Left lung (tissue), 14 donors: ENCODE results near the gene CNPPD1. TPM values are rescaled to one million over a fixed set of nuclear protein-coding genes. Genes with fewer than 3 reads are reported as not detected.

Experiments
- ATAC-seq: fragments of 200-7000 bp; cut with Tn5 transposase; one replicate; pipeline ENCODE4 v1.9.1; 2020; ENCODE audit warnings: moderate library complexity
- DNase-seq, 4 donors: peaks; one replicate each; pipeline ENCODE4 v3.0.0-alpha.2; 2013 to 2020
- H3K27ac ChIP-seq, 2 donors: fragments of 200-600 bp; sonication (generic) in 1 of 2; one replicate each; pipeline versions ENCODE4 v1.5.0 to v1.8.0; 2020 to 2021
- H3K27me3 ChIP-seq, 2 donors: fragments of 200-600 bp; sonication (generic) in 1 of 2; one replicate each; pipeline versions ENCODE4 v1.5.0 to v1.8.0; 2020 to 2021
- H3K36me3 ChIP-seq, 2 donors: fragments of 200-600 bp; sonication (generic) in 1 of 2; one replicate each; pipeline versions ENCODE4 v1.5.0 to v1.8.0; 2020 to 2021
- H3K4me1 ChIP-seq, 2 donors: fragments of 200-600 bp; one replicate each; pipeline ENCODE4 v1.8.0; 2021
- H3K4me3 ChIP-seq, 2 donors: fragments of 200-600 bp; sonication (generic) in 1 of 2; one replicate each; pipeline versions ENCODE4 v1.5.0 to v1.8.0; 2020 to 2021; ENCODE audit warnings: mild to moderate bottlenecking in 1 of 2
- H3K9me3 ChIP-seq, 2 donors: fragments of 200-600 bp; sonication (generic) in 1 of 2; one replicate each; pipeline versions ENCODE4 v1.5.0 to v1.8.0; 2020 to 2021
- CTCF ChIP-seq, 2 donors: fragments of 200-600 bp; sonication (generic) in 1 of 2; IDR thresholded peaks; one replicate each; pipeline versions ENCODE4 v1.5.0 to v1.8.0; 2021; ENCODE audit warnings: antibody characterized with exemption in 2 of 2
- intact Hi-C, 2 donors: fragments of 100-400 bp; cut with DNase I; formaldehyde crosslinking; loops; one replicate each; pipeline versions ENCODE4 v1.11.2 to v1.14.2; 2022
- long read RNA-seq, 12 donors: library from polyadenylated mRNA in 2 of 12; unstranded in 2 of 12; transcript quantifications; one replicate each; pipeline ENCODE4 v2.0.0 and lab custom pipeline, GENCODE V29; 2019 to 2026
- polyA plus RNA-seq, 6 donors: library from polyadenylated mRNA; unstranded; fragments of 120-200 nt; gene quantifications; one replicate each; pipeline ENCODE4 v1.2.1, GENCODE V29; 2013; ENCODE audit not compliant: insufficient read length in 6 of 6
- total RNA-seq, 2 donors: library from RNA; stranded (reverse); fragmentation: NEBNext Ultra II Directional; extraction: Animal tissue kit (Norgen Biotek cat#: 25700); gene quantifications; one replicate each; pipeline ENCODE4 v1.2.1, GENCODE V29; 2021
- donor health status: DM: no; HTN: yes; CAD: no.
- donor health status: DM: no; HTN: no; CAD: no.

CNPPD1 gene
- total RNA-seq = 10 to 100 TPM; 59.0 to 68.2 TPM
- 10 to 100 TPM; 34.6 to 42.7 (median 40.7) TPM for polyA plus RNA-seq
- long read RNA-seq, donor 1, transcript CNPPD1-201 (8 exons, 2,060 nt) = major isoform, 21 of 42 reads
- long read RNA-seq, donor 1, partial matches to known transcripts = 19 of 42 reads
- long read RNA-seq, donor 1, other reads (novel, unspliced or antisense) = 0 of 42 reads
- long read RNA-seq, donor 2, transcript CNPPD1-201 (8 exons, 2,060 nt) = major isoform, 8 of 14 reads
- long read RNA-seq, donor 2, partial matches to known transcripts = 5 of 14 reads
- long read RNA-seq, donor 2, other reads (novel, unspliced or antisense) = 0 of 14 reads
- long read RNA-seq, donor 3, transcript CNPPD1-201 (8 exons, 2,060 nt) = major isoform, 13 of 24 reads
- long read RNA-seq, donor 3, partial matches to known transcripts = 8 of 24 reads
- long read RNA-seq, donor 3, other reads (novel, unspliced or antisense) = 0 of 24 reads
- long read RNA-seq, donor 4, transcript CNPPD1-201 (8 exons, 2,060 nt) = major isoform, 24 of 37 reads
- long read RNA-seq, donor 4, partial matches to known transcripts = 3 of 37 reads
- long read RNA-seq, donor 4, other reads (novel, unspliced or antisense) = 8 of 37 reads
- long read RNA-seq, donor 5, transcript CNPPD1-201 (8 exons, 2,060 nt) = major isoform, 11 of 19 reads
- long read RNA-seq, donor 5, partial matches to known transcripts = 5 of 19 reads
- long read RNA-seq, donor 5, other reads (novel, unspliced or antisense) = 0 of 19 reads
- long read RNA-seq, donor 6, transcript CNPPD1-201 (8 exons, 2,060 nt) = major isoform, 18 of 18 reads
- long read RNA-seq, donor 6, partial matches to known transcripts = 0 of 18 reads
- long read RNA-seq, donor 6, other reads (novel, unspliced or antisense) = 0 of 18 reads
- long read RNA-seq, donor 7, transcript CNPPD1-201 (8 exons, 2,060 nt) = major isoform, 10 of 11 reads
- long read RNA-seq, donor 7, partial matches to known transcripts = 0 of 11 reads
- long read RNA-seq, donor 7, other reads (novel, unspliced or antisense) = 0 of 11 reads
- long read RNA-seq, donor 8, transcript CNPPD1-201 (8 exons, 2,060 nt) = major isoform, 14 of 24 reads
- long read RNA-seq, donor 8, partial matches to known transcripts = 8 of 24 reads
- long read RNA-seq, donor 8, other reads (novel, unspliced or antisense) = 0 of 24 reads
- long read RNA-seq, donor 9 = 0 reads
- long read RNA-seq, donor 10, transcript CNPPD1-201 (8 exons, 2,060 nt) = major isoform, 23 of 42 reads
- long read RNA-seq, donor 10, partial matches to known transcripts = 3 of 42 reads
- long read RNA-seq, donor 10, other reads (novel, unspliced or antisense) = 14 of 42 reads
- long read RNA-seq, donor 11, transcript CNPPD1-201 (8 exons, 2,060 nt) = major isoform, 13 of 294 reads
- long read RNA-seq, donor 11, partial matches to known transcripts = 280 of 294 reads
- long read RNA-seq, donor 11, other reads (novel, unspliced or antisense) = 0 of 294 reads
- long read RNA-seq, donor 12, transcript CNPPD1-201 (8 exons, 2,060 nt) = major isoform, 13 of 22 reads
- long read RNA-seq, donor 12, partial matches to known transcripts = 9 of 22 reads
- long read RNA-seq, donor 12, other reads (novel, unspliced or antisense) = 0 of 22 reads

DNA sequence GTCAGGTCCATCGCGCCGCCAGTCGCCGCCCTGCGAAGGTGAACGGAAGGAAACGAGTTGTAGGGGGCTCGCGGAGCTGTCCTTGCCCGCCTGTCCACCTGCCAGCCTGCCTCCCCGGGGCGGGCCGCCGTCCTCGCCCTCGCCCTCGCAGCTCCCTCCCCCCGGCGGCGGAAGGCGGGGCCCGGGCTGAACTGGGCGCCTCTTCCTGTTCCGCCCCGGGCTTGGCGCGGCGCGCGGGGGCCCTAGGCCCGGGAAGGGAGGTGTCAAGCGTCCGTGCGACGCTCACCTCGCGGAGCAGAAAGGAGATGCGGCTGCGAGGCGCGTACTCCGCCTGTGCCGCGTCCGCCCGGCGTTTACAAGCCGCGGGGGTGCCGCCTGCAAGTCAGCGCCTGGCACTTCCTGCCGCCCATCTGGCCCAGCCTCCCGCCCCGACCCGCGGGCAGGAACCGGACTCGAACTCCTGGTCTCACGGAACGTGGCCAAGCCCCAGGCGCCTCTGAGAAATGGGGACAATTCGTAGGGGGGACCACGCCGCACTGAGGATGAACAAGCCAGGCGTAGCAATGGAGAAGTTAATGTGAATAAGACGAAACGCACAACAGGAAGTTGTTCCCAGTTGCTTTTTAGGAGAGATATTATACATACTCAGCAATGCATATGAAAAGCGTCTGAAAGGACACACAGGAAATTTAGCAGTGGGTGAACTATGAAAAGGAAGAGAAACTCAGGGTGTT lies at the start of gene CNPPD1:
CNPPD1 (minus strand) TSS at position 108 of the 734 bp plus-strand sequence; CDS start at position 11, 97 bp downstream.
- peaks cover 0 to 58% of the 10 kb centered on the region in 2 donors for H3K36me3 ChIP-seq
- intact Hi-C loops = no loop called here
- H3K4me3 ChIP-seq = peak within 1 kb of the TSS; percentile 98
- ATAC-seq (peak; percentile 91), DNase-seq (peak; percentile 80 to 99 (median 88))
- peaks cover 18 to 55% of the 10 kb centered on the region in 2 donors for H3K4me1 ChIP-seq
- TF ChIP-seq CTCF (IDR thresholded peaks at IDR 0.05) = no peak
- no peaks in the 10 kb centered on the region for H3K27me3 ChIP-seq
- H3K9me3 ChIP-seq = no peaks in the 10 kb centered on the region
- peak within 1 kb of the TSS; percentile 99 to 100 for H3K27ac ChIP-seq

GRCh38 chr2:219225350-219225749 lies 48.6 kb upstream of the CNPPD1 start:
- intact Hi-C loops = no loop called here

GRCh38 chr2:219223831-219224610 lies 47.3 kb upstream of the CNPPD1 start:
- Histone ChIP-seq H3K27ac (no peak overlapping the region), H3K36me3 (peaks cover 0 to 77% of the 10 kb centered on the region in 2 donors), H3K9me3 (no peaks in the 10 kb centered on the region), H3K4me1 (peaks cover 22 to 51% of the 10 kb centered on the region in 2 donors), H3K4me3 (no peak overlapping the region), H3K27me3 (no peaks in the 10 kb centered on the region)
- ATAC-seq (no peak), DNase-seq (no peak)
- intact Hi-C loops = no loop called here
- no peak for TF ChIP-seq CTCF (IDR thresholded peaks at IDR 0.05)

More at GRCh38 chr2:219225350-219225749, 48.6 kb upstream of the CNPPD1 start:
- peak overlapping the region in 1 of 2 donors; percentile 57 for H3K27ac ChIP-seq
- no peak for TF ChIP-seq CTCF (IDR thresholded peaks at IDR 0.05)
- peaks cover 16 to 47% of the 10 kb centered on the region in 2 donors for H3K4me1 ChIP-seq
- H3K27me3 ChIP-seq = no peaks in the 10 kb centered on the region
- H3K9me3 ChIP-seq = no peaks in the 10 kb centered on the region
- H3K36me3 ChIP-seq = peaks cover 0 to 67% of the 10 kb centered on the region in 2 donors
- peak in 1 of 4 donors; percentile 45 for DNase-seq
- H3K4me3 ChIP-seq = no peak overlapping the region
- no peak for ATAC-seq
